Measurements from ENCODE around the gene FSHB. TPM values are rescaled to one million over a fixed set of nuclear protein-coding genes. Genes with fewer than 3 reads are reported as not detected.

FSHB gene
- not detected in 5 replicates for total RNA-seq (2022; extraction: Qiagen RNA extraction; ENCODE audit: low read depth)

GRCh38 chr11:30230714-30231113, at the start of gene FSHB:
FSHB (plus strand) TSS chr11:30231014; CDS start chr11:30231903, 889 bp downstream.

Other genes starting within 250 kb of the FSHB start
- gene KCNA4, start 214.0 kb upstream of the FSHB start, total RNA-seq (2022; extraction: Qiagen RNA extraction; ENCODE audit: low read depth), result not detected in 5 replicates
- 8.3 to 17.9 TPM (median 14.7 TPM) in 5 replicates for gene ARL14EP, start 92.1 kb downstream of the FSHB start, total RNA-seq (2022; extraction: Qiagen RNA extraction; ENCODE audit: low read depth)